ENCODE measurements around the gene MACC1. TPM values are rescaled to one million over a fixed set of nuclear protein-coding genes. Genes with fewer than 3 reads are reported as not detected.
"Not testable (repeated sequence)": the region's sequence is repeated elsewhere in the genome, so short reads cannot be mapped to it uniquely, and the experiment has no call there.

Gene MACC1
- total RNA-seq, 3 donors from 2014 or later (not counting 1 experiment from before 2014, with no cell fraction given), result 0.09 to 0.45 (median 0.26) TPM

DNA sequence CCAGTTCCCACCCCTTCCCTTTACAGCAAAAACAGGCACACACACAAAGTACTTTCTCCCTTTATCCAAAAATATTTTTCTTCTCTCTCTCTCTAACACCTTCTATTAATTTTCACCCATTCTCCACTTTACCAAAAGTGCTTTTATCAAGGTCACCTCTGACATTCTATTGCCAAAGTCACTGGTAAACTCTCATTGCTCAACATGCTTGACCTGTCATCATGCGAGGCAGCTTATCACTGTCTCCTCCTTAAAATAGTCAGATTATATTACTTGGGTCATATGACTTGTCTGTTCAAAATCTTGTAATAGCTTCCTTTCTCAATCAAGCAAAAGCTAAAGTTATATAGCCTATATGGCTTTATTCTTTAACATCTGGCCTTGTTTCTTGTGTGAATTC lies 28.6 kb downstream of the MACC1 start:
- Mint-ChIP-seq H3K27me3 (ENCODE audit: low read depth in 2 of 2) (no peaks in the 10 kb centered on the region), H3K9me3 (peaks cover 6 to 11% of the 10 kb centered on the region in 2 donors), H3K27ac (no peak overlapping the region), H3K4me3 (no peak overlapping the region), H3K4me1 (no peaks in the 10 kb centered on the region), H3K36me3 (no peaks in the 10 kb centered on the region)
- Histone ChIP-seq H3K27me3 (ENCODE audit: control insufficient read depth, insufficient read depth, low read length) (no peaks in the 10 kb centered on the region), H3K9me3 (ENCODE audit: control insufficient read depth, insufficient read depth, low read length) (no peaks in the 10 kb centered on the region), H3K27ac (ENCODE audit: low read length) (no peak overlapping the region), H3K36me3 (ENCODE audit: control insufficient read depth, insufficient read depth, low read length) (no peaks in the 10 kb centered on the region), H3K4me3 (ENCODE audit: low read length) (no peak overlapping the region), H3K4me1 (ENCODE audit: control insufficient read depth, insufficient read depth, low read length) (peaks cover 3% of the 10 kb centered on the region)
- TF ChIP-seq, protein P1, sequence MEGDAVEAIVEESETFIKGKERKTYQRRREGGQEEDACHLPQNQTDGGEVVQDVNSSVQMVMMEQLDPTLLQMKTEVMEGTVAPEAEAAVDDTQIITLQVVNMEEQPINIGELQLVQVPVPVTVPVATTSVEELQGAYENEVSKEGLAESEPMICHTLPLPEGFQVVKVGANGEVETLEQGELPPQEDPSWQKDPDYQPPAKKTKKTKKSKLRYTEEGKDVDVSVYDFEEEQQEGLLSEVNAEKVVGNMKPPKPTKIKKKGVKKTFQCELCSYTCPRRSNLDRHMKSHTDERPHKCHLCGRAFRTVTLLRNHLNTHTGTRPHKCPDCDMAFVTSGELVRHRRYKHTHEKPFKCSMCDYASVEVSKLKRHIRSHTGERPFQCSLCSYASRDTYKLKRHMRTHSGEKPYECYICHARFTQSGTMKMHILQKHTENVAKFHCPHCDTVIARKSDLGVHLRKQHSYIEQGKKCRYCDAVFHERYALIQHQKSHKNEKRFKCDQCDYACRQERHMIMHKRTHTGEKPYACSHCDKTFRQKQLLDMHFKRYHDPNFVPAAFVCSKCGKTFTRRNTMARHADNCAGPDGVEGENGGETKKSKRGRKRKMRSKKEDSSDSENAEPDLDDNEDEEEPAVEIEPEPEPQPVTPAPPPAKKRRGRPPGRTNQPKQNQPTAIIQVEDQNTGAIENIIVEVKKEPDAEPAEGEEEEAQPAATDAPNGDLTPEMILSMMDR (IDR thresholded peaks at IDR 0.05), result no peak
- DNase-seq (no peak), ATAC-seq (no peak)
- intact Hi-C loops (cut with micrococcal nuclease), result no loop called here
- WGBS (ENCODE audit: insufficient coverage), result 100% methylated on average over 1 of the region's 1 CpG

GRCh38 chr7:20187850-20188249 lies 29.3 kb downstream of the MACC1 start:
- H3K4me1 ChIP-seq (ENCODE audit: control insufficient read depth, insufficient read depth, low read length); H3K27me3 ChIP-seq (ENCODE audit: control insufficient read depth, insufficient read depth, low read length); H3K27ac ChIP-seq (ENCODE audit: low read length); intact Hi-C loops (cut with micrococcal nuclease); H3K36me3 Mint-ChIP-seq; ATAC-seq; H3K4me1 Mint-ChIP-seq; H3K27ac Mint-ChIP-seq; H3K27me3 Mint-ChIP-seq (ENCODE audit: low read depth in 2 of 2); H3K4me3 Mint-ChIP-seq; H3K36me3 ChIP-seq (ENCODE audit: control insufficient read depth, insufficient read depth, low read length); H3K4me3 ChIP-seq (ENCODE audit: low read length); DNase-seq; H3K9me3 ChIP-seq (ENCODE audit: control insufficient read depth, insufficient read depth, low read length): not testable (repeated sequence)
- 81% methylated on average over 1 of the region's 4 CpGs for WGBS (ENCODE audit: insufficient coverage)
- peaks cover 6 to 11% of the 10 kb centered on the region in 2 donors for H3K9me3 Mint-ChIP-seq

GRCh38 chr7:20185988-20186387 lies 31.2 kb downstream of the MACC1 start:
- intact Hi-C loops (cut with micrococcal nuclease), result no loop called here
- WGBS (ENCODE audit: insufficient coverage), result 93% methylated on average over 5 of the region's 5 CpGs

DNA sequence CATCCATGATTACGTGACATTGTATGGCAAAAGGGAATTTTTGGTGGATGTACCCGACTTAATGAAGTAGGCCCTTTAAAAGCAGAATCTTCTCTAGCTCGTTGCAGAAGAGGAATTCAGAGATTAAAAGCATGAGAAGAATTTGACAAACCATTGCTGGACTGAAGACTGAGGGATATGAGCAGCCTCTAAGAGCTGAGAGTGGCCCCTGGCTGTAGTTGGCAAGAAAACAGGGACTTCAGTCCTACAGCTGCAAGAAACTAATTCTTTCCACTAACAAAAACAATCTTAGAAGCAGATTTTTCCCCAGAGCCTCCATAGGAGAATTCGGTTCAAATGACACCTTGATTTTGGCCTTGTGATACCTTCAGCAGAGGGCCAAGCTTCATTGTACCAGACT lies 34.1 kb downstream of the MACC1 start:
- DNase-seq (no peak), ATAC-seq (no peak)
- Histone ChIP-seq H3K4me1 (ENCODE audit: control insufficient read depth, insufficient read depth, low read length) (no peaks in the 10 kb centered on the region), H3K36me3 (ENCODE audit: control insufficient read depth, insufficient read depth, low read length) (no peaks in the 10 kb centered on the region), H3K9me3 (ENCODE audit: control insufficient read depth, insufficient read depth, low read length) (no peaks in the 10 kb centered on the region), H3K4me3 (ENCODE audit: low read length) (no peak overlapping the region), H3K27me3 (ENCODE audit: control insufficient read depth, insufficient read depth, low read length) (no peaks in the 10 kb centered on the region), H3K27ac (ENCODE audit: low read length) (no peak overlapping the region)
- TF ChIP-seq, protein P1 (IDR thresholded peaks at IDR 0.05), result no peak
- peaks cover 3 to 7% of the 10 kb centered on the region in 2 donors for H3K9me3 Mint-ChIP-seq
- no peak overlapping the region for H3K4me3 Mint-ChIP-seq
- no peaks in the 10 kb centered on the region for H3K4me1 Mint-ChIP-seq
- no peak overlapping the region for H3K27ac Mint-ChIP-seq
- intact Hi-C loops (cut with micrococcal nuclease), result no loop called here
- WGBS (ENCODE audit: insufficient coverage), result 93% methylated on average over 4 of the region's 4 CpGs
- no peaks in the 10 kb centered on the region for H3K36me3 Mint-ChIP-seq
- H3K27me3 Mint-ChIP-seq (ENCODE audit: low read depth in 2 of 2), result no peaks in the 10 kb centered on the region

More at GRCh38 chr7:20185988-20186387, 31.2 kb downstream of the MACC1 start:
- TF ChIP-seq, protein P1 (IDR thresholded peaks at IDR 0.05), result no peak
- H3K27me3 Mint-ChIP-seq (ENCODE audit: low read depth in 2 of 2), result no peaks in the 10 kb centered on the region
- H3K36me3 Mint-ChIP-seq, result no peaks in the 10 kb centered on the region
- H3K27ac ChIP-seq (ENCODE audit: low read length), result no peak overlapping the region
- DNase-seq (no peak), ATAC-seq (no peak)
- H3K36me3 ChIP-seq (ENCODE audit: control insufficient read depth, insufficient read depth, low read length), result no peaks in the 10 kb centered on the region
- no peaks in the 10 kb centered on the region for H3K4me1 Mint-ChIP-seq
- peaks cover 6 to 11% of the 10 kb centered on the region in 2 donors for H3K9me3 Mint-ChIP-seq
- no peaks in the 10 kb centered on the region for H3K4me1 ChIP-seq (ENCODE audit: control insufficient read depth, insufficient read depth, low read length)
- H3K4me3 ChIP-seq (ENCODE audit: low read length), result no peak overlapping the region
- H3K4me3 Mint-ChIP-seq, result no peak overlapping the region
- H3K27me3 ChIP-seq (ENCODE audit: control insufficient read depth, insufficient read depth, low read length), result no peaks in the 10 kb centered on the region
- no peak overlapping the region for H3K27ac Mint-ChIP-seq
- no peaks in the 10 kb centered on the region for H3K9me3 ChIP-seq (ENCODE audit: control insufficient read depth, insufficient read depth, low read length)
